Neural crest cell (in vitro differentiated cells): ENCODE measurements around the gene PLXNA2. TPM values are rescaled to one million over a fixed set of nuclear protein-coding genes. Genes with fewer than 3 reads are reported as not detected.

Experiments
- DNase-seq: peaks from one replicate; pipeline ENCODE4 v3.0.0; 2021; ENCODE audit warnings: low read depth, mixed read lengths, low spot score
- H3K27ac Mint-ChIP-seq: one replicate; pipeline ENCODE4 v1.8.0; 2021; ENCODE audit warnings: mild to moderate bottlenecking, mixed read lengths; ENCODE audit not compliant: unreplicated experiment
- H3K27me3 Mint-ChIP-seq: 2 replicates; pipeline ENCODE4 v1.8.0; 2021; ENCODE audit warnings: low read depth, mild to moderate bottlenecking, mixed read lengths
- H3K36me3 Mint-ChIP-seq: 2 replicates; pipeline ENCODE4 v1.8.0; 2021; ENCODE audit warnings: low read depth, mild to moderate bottlenecking, mixed read lengths
- H3K4me1 Mint-ChIP-seq: 2 replicates; pipeline ENCODE4 v1.8.0; 2021; ENCODE audit warnings: mixed read lengths
- H3K4me3 Mint-ChIP-seq: one replicate; pipeline ENCODE4 v1.8.0; 2021; ENCODE audit warnings: mild to moderate bottlenecking, mixed read lengths
- H3K9me3 Mint-ChIP-seq: 2 replicates; pipeline ENCODE4 v1.8.0; 2021; ENCODE audit warnings: mixed read lengths
- total RNA-seq: library from RNA; stranded (reverse); gene quantifications from 2 replicates; pipeline ENCODE4 v1.2.1, GENCODE V29; 2021
- TF ChIP-seq, protein P1 (sequence below): fragments of 200-600 bp; sonication (generic); conservative IDR thresholded peaks from 2 replicates; pipeline ENCODE4 v1.5.0; 2021; ENCODE audit warnings: antibody characterized with exemption, mild to moderate bottlenecking

Gene PLXNA2
- total RNA-seq, 1 donor from 2014 or later, result 37.7 TPM

DNA sequence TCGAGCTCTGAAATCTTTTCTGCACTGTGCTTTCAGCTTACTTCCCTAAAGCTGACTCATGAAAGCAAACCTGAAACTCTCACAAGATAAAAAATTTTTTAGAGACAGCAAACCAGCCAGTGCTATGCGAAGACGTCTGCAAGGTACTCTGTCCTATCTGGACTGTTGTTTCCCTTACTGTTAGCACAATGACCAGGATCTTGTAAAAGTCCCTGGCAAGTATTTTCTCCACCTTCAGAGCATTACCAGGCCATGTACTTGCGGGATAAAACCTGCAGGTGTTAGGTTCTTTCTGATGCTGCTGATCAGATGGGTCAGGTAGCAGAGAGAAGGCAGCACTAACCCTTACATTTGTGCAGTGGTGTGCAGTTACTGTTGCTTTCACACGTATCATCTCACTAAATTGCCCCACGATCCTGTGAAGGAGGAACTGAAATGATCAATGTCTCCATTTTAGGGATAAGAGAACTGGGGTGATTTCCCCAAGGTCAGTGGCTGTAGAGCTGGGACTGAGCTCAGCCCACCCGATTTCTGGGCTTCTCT, 56.6 kb downstream of the PLXNA2 start:
- peaks cover 12% of the 10 kb centered on the region for H3K36me3 Mint-ChIP-seq
- no peaks in the 10 kb centered on the region for H3K9me3 Mint-ChIP-seq
- DNase-seq, result no peak
- H3K4me1 Mint-ChIP-seq, result peaks cover 13% of the 10 kb centered on the region
- no peaks in the 10 kb centered on the region for H3K27me3 Mint-ChIP-seq
- H3K27ac Mint-ChIP-seq, result peak overlapping the region; percentile 8
- no peak overlapping the region for H3K4me3 Mint-ChIP-seq
- TF ChIP-seq, protein P1, sequence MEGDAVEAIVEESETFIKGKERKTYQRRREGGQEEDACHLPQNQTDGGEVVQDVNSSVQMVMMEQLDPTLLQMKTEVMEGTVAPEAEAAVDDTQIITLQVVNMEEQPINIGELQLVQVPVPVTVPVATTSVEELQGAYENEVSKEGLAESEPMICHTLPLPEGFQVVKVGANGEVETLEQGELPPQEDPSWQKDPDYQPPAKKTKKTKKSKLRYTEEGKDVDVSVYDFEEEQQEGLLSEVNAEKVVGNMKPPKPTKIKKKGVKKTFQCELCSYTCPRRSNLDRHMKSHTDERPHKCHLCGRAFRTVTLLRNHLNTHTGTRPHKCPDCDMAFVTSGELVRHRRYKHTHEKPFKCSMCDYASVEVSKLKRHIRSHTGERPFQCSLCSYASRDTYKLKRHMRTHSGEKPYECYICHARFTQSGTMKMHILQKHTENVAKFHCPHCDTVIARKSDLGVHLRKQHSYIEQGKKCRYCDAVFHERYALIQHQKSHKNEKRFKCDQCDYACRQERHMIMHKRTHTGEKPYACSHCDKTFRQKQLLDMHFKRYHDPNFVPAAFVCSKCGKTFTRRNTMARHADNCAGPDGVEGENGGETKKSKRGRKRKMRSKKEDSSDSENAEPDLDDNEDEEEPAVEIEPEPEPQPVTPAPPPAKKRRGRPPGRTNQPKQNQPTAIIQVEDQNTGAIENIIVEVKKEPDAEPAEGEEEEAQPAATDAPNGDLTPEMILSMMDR, result no peak

DNA sequence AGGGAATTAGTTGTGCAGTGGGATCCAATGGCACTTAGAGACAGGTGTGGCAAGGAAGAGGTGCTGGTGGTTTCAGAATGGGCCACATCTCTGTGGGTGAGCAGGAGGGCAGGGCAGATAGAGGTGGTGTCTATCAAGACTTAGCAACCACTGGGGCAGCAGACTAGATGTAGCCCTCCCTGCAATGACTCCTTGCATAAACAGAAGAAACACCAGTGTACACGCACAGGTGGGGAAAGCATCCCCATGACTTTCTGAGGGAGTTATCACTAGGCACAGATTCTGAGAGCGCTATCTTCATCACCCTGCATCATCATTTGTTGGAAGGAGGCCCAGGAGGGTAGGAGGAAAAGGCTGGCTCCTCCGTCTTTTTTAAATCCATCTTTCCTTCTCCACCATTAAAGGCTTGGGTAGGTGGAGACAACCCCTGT, 58.4 kb downstream of the PLXNA2 start:
- H3K9me3 Mint-ChIP-seq, result no peaks in the 10 kb centered on the region
- H3K27ac Mint-ChIP-seq, result no peak overlapping the region
- no peak for DNase-seq
- no peaks in the 10 kb centered on the region for H3K27me3 Mint-ChIP-seq
- no peak overlapping the region for H3K4me3 Mint-ChIP-seq
- peaks cover 12% of the 10 kb centered on the region for H3K36me3 Mint-ChIP-seq
- H3K4me1 Mint-ChIP-seq, result peaks cover 27% of the 10 kb centered on the region
- TF ChIP-seq, protein P1, result no peak

DNA sequence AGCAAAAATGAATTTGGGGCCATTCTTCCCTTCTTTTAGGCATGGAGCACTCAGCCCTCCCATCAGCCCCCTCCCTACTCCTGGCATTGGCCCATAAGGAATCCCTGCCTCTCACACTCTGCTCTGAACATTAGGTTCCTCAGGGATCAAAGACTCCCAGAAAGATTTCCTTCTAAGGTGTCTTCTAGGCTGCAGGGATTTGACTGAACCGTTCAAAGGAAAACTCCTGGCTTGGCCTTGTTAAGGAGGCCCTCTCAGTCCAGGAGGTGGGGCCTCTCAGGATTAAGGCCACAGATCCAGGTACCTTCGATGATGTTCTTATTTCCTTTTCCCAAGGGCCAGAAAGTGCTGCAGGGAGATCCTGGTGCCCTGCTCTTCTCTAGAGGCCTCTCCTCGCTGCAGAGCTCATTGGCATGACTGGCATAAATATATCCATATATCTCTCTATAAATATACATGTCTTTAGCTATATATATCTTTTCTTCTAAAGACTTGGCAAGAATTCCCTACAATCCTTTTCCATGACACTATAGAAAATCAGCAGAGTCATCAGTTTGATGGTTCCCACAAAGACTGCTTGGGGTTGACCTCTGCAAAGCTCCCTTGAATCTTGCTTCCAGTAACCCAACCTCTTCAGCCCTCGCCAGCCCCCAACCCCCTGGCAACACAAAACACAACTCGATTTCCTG, 59.1 kb downstream of the PLXNA2 start:
- no peaks in the 10 kb centered on the region for H3K9me3 Mint-ChIP-seq
- peak overlapping the region; percentile 89 for H3K27ac Mint-ChIP-seq
- H3K36me3 Mint-ChIP-seq, result peaks cover 9% of the 10 kb centered on the region
- TF ChIP-seq, protein P1, result no peak
- H3K27me3 Mint-ChIP-seq, result no peaks in the 10 kb centered on the region
- peaks cover 34% of the 10 kb centered on the region for H3K4me1 Mint-ChIP-seq
- H3K4me3 Mint-ChIP-seq, result no peak overlapping the region
- no peak for DNase-seq

DNA sequence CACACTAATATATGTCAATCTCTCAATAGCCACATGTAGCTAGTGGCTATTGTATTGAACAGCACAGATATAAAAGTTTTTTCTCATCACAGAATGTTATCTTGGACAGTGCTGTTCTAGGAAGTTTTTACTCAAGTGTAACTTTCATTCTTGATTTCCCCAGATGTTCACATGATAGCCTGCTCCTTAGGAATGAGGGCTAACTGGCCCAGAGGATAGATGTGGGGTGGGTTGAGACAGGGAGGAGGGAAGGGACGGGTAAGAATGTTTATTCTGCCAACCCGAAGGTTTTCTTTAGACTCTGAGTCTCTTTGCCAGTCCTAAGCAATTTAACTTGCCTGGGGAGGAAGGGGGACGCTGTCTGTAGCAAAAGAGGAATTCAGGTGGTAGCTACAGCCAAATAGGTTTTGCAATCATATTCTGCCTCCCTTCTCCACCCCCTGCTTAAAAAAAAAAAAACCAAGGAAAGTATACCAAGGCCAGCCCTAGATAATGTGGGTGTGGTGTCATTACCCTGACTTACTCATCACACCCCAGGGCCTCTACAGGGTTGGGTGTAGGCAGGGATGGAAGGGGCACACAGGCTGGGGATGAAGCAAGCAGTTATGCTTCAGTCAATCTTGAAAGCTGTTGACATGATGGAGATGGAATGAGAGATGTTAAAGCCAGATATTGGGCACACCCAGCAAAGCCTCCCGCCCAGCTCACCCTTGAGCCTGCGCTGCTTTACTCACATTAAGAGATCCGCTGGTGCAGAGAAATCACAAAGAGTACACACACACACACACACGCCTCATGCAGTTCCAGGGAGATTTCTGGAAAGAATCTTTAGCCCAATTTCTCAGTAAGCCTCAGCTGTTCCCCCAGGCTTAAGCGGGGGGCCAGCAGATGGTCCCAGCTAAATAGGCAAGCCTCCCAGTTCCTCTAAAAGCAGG, 59.9 kb downstream of the PLXNA2 start:
- no peak overlapping the region for H3K4me3 Mint-ChIP-seq
- TF ChIP-seq, protein P1, result no peak
- no peaks in the 10 kb centered on the region for H3K9me3 Mint-ChIP-seq
- H3K4me1 Mint-ChIP-seq, result peaks cover 42% of the 10 kb centered on the region
- no peak overlapping the region for H3K27ac Mint-ChIP-seq
- peaks cover 5% of the 10 kb centered on the region for H3K36me3 Mint-ChIP-seq
- DNase-seq, result no peak
- no peaks in the 10 kb centered on the region for H3K27me3 Mint-ChIP-seq

DNA sequence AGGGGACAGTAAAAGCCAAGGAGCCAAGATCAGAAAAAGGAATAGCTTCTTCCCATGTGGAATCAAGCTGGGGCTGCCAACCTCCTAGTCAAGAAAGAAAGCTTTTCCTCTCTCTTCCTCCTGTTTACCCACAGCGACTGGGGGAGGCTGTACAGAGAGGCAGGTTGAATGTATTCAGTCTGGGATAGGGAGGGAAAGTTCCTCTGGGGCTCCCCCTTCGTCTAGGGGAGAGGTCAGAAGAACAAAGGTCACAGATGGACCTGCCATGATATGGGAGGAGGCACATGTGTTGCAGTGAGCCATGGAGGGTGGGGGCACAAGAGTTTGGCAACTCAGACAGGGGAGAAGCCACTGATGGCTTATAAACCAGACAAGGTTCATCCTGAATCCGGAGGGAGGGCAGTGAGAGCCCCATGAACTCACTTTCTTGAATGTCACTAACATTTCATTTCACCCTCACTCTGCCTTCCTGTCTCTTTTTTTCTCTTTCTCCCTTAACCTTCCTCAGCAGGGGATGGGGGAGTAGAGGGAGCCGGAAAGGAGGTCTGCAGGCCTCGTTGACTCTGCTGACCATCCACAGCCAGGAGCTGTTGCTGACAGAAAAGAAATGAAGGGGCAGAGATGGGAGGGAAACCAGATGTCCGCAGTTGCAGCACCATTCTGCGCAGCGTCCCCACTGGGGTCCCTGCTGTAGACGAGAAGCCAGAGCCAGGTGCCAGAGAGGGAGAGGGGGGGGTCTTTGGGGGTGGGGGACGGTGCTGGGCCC, 61.1 kb downstream of the PLXNA2 start:
- H3K4me3 Mint-ChIP-seq, result no peak overlapping the region
- no peaks in the 10 kb centered on the region for H3K27me3 Mint-ChIP-seq
- no peaks in the 10 kb centered on the region for H3K36me3 Mint-ChIP-seq
- peaks cover 54% of the 10 kb centered on the region for H3K4me1 Mint-ChIP-seq
- TF ChIP-seq, protein P1, result no peak
- no peak overlapping the region for H3K27ac Mint-ChIP-seq
- H3K9me3 Mint-ChIP-seq, result no peaks in the 10 kb centered on the region
- DNase-seq, result no peak
